ENCODE results near the gene JOSD1.

GRCh38 chr22:38675833-38676232 lies 24.9 kb downstream of the JOSD1 start:
- TF ChIP-seq POLR2A (IDR thresholded peaks at IDR 0.05): no peak
- no peak for TF ChIP-seq CTCF (IDR thresholded peaks at IDR 0.05)
